ENCODE results near the gene FOXO3.
A peak's percentile ranks its signal among the peaks of the same experiment; 100 is the strongest.

The FOXO3 gene

DNA sequence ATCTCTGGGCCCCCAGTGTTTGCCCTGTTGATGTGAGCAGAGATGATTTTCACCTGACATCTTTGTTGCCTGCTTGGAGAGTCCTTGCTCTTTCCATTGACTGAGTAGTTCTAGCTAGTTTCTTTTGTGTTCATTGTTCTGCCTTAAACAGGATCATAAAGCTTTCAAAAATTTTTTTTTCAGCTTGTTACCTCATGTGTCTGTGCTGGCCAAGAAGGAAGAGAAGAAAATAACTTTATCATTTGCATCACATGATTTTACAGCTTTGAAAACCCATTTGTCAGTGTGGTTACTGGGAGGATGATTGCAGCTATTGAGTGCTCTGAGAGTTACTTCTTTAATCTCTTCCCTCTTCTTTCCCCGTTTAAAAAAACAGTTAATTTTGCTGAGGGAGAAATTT is 16.0 kb downstream of the FOXO3 start:
- DNase-seq, result peak; percentile 63

DNA sequence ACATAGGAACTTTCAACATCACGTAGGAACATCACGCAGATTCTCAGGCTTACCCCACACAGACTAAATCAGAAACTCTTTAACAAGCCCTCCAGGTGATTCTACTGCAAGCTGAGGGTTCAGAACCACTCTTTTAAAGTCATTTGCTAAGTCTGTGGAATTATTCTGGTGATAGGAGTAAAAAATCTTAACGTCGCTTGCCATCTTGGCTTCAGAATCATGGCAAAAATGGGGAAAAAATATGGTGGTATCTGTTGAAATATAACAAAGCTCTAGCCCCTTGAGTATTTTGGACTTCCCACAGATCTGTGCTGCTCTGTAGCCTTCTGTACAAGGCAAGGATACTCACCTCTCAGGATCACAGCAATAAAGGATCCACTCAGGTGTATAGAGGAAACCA is 17.4 kb downstream of the FOXO3 start:
- DNase-seq, result no peak

DNA sequence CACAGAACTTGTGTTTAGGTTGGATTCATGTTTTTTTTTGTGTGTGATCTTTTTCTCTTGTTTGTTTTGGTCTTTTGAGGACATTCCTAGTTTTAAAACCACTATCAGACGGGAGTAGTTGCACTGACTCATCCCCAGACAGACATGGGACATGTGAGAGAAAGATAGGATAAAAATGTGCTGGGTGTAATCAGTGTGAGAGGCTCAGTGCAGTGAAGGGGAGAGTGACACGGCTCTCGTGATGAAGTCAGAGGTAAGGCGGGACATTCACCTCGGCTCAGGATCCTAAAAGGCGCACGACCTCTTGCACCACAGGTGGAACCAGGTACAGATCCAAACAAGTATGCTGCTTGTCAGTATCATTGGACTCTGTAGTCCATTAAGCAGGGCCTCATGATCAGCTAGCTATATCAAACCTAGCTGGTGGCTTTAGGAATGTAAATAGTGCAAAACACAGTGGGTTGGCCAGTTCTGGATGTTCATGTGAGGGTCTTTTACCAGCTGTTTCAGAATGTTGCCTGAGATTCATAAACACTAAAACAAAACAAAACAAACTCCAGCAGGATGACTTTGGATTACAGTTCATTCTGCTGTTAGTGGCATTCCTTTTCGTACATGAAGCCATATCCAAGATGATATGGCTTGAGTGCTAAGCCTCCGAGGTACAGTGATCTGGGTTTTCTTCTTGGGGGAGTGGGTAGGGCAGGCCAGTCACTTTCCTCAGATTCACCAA is 18.0 kb downstream of the FOXO3 start:
- no peak for DNase-seq

DNA sequence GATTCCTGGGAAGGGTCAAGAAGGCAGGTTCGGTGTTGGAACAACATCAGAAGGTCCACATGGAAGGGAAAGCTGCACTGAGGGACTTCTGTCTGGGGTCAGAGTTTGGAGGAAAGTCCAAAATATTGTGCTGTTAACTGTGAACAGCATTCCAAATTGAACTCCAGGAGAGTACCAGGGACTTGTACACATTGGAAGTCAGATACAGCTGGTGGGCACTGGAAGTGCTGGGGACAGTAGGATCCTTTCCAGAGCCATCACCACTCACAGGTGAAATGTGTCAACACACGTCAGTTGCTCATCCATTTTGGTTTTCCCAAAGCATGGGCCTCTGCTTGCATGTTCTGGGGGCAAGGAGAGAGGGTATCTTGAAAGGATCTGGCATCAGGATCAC is 18.6 kb downstream of the FOXO3 start:
- no peak for DNase-seq

DNA sequence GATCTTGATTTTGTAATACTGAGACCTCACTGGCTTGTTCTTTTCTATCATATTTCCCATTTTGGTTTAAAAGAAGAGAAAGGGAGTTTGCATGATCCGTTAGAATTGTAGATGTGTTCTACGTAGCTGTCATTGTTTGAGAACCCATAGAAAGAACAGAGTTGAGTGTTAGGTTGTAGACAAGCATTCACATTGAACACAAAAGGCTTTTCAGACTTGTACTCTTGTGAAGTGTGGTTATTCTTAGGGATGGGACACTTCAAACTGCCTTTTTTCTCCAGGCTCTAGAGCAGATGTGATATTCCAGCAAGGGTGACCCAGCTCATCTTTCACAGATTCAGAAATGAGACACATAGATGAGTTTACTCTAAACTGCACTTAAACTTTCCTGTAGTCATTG is 19.9 kb downstream of the FOXO3 start:
- no peak for DNase-seq

DNA sequence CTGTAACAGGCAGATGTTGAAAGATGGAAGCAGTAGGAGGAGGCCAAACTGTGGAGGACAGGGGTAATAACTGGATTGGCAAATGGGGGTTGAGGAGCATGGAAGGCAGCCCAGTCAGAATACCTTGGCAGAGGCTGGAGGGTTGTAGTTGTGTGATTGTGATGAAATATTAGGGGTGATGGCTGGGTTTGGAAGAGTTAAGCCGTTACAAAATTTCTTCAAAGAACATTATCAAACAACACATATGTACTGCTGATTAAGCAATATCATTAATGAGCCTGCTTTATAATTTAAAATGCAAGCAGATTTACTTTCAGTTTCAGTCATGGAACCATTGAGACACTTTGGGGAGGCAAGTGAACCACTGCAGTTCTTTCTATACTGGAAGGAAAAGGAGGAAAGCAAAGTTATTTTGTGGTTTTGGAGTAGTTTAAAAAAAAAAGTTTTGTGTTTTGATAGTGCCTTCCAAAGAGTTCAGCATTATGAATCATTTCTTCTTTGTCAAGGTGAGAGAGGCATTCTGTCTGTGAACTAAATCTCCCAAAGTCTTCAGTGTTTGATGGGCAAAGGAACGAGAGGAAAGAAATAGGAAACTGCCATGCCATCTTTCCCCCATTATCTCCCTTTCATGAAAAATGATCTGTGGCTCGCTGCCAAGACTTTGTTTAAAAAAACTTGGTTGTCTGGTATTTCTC is 20.7 kb downstream of the FOXO3 start:
- peak; percentile 74 for DNase-seq

DNA sequence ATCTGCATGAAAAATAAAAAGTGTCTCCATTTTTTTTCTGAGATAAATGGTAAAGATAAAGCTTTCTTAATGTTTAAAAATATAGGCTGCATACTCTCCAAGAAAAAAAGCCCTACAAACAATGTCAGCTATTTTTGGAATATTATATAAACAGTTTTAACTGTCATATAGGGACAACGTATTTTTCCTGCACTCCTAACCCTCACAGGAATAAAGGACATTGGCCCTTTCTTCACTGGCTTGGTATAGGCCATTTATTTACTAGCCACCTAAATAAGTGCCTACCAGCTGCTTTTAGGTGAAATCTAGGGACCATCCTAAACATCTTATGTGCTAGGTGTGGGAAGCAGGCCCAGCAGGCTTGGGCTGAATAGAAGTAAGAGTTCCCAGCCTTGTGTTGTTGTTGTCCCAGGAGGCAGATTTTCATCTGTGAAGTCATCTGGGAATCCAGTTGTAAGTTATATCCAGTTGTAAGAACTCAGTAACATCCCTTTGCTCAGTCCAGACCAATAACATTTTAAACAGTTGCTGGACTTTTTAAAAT is 21.3 kb downstream of the FOXO3 start:
- DNase-seq, result no peak

DNA sequence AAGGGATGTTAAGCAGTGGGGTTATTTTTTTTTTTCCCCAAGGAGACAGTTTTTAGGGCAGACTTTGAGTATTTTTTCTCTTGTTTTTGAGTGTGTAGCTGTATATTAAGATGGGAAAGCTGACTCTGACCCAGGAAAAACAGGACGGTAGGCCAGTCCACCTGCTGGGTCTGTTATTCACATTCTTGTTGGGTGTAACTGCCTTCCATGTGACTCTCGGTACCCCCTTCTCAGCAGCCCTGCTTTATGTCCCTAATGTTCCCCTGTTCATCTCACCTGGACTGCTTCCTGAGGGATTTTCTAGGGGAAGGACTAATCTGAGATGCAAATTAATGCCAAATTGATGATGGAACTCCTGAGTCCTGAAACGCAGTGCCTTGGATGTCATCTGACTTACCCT is 21.9 kb downstream of the FOXO3 start:
- DNase-seq, result no peak

DNA sequence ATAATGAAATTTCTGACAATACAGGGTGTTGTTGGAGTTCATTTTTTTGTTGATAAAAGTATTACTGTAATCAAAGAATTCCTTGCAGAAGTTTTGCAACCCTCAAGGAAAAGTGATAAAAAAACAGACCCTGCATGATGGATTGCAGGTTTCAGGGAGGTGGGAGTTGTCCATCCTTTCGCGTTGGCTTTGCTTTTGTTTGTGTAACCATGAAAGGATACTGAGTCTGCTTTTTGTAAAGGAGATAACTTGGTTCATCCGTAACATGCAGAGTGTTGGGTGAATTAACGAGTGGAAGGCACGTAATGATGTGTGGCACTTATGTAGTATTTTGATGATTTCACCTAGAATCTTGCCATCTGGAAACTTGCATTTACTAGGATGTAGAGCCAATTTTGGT is 23.6 kb downstream of the FOXO3 start:
- no peak for DNase-seq

DNA sequence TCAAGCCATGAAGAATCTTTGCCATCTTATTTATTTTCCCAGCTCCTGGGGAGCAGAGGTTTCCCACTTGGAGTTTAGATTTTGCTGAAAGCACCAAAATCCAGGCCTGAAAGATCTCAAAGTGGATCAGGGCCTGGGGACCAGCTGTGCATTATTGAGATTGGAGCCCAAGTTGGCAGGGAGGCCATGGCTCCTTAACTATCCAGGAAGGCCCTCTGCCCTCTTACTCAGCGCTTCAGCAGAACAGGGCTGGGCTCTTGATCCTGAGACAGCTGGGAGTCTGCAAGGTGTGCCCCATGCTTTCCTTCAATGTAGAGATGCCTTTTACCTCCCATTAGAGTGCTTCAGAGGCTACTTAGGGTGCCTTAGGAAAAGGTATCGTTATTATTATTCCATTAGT is 24.6 kb downstream of the FOXO3 start:
- DNase-seq, result no peak

DNA sequence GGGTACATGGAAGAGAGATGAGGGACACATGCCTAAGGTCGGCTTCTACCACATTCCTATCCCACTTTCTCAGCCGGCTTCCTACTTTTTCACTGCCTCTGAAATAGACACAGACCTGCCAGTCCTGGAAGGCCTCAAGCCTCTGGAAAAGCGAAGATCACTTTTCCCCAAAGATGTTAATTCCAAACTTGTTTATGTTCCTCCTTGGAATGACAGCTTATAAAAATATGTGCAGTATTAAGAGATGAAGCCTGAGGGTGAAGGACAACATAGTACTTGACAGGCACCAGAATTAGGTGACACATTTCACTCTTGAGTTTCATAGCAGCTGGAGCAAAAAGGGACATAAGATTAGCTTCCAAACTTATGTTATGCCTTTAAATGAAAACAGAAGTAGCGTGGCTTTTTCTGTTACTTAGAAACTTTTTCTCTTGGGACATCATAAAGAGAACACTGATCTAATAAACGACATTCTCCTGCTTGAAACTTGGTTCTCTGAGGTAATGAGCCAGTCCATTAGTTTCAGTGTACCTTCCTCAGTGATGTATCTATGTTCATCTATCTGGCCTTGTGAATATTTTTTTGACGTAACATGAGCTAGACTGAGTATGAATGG is 25.3 kb downstream of the FOXO3 start:
- DNase-seq, result no peak

DNA sequence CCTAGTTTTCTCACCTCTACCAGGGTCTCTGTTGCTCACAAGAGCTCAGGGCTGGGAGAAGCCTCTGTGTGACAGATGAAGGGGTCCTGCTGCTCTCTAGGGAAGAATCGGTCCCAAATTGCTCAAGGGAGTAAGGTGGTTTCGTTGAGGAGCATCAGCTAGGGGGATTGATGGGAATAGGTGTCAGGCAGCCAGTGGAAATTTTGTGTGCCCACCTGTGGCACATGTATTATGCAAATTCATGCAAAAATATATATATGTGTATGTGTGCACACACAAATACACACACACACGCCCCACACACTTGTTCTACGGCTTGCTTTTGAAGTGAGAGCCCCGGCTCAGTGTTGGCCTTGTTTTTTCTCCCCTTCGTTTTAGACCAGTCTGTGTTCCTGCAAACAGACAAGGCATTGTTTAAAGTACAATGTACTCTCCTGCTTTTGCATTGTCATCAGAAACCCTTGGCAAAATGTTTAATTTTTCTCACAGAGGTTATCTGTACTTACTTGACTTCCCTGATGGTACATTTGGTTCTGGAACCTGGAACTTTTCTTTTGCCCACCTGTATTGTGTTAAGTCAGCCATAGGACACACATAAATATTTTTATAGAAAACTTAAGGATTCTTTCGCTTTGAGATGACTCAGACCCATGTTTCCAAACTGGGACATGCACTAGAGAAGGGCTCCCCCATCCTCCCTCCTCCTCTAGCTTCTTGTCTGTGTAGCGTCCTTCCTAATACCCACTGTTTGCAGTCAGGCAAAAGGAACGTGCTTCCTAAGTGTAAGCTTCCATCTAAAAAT is 26.7 kb downstream of the FOXO3 start:
- no peak for DNase-seq

DNA sequence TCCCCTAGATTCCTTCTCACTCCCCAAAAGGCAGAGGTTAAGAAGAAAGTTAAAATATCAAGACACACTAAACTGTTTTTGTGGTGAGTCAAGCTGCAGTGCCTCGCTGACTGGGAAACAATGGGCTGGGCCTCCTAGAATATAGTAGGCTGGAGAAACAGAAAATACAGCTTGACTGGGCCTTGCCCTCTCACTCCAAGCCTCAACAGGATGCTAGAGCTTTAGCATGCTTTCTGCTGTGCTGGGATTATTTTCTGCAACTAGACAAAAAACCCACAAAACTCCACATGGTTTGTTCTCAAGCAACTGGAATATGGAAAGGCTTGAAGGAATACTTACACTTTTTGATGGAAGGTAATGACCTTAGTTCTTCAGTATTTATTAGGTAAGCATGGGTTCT is 27.9 kb downstream of the FOXO3 start:
- DNase-seq, result peak; percentile 54

DNA sequence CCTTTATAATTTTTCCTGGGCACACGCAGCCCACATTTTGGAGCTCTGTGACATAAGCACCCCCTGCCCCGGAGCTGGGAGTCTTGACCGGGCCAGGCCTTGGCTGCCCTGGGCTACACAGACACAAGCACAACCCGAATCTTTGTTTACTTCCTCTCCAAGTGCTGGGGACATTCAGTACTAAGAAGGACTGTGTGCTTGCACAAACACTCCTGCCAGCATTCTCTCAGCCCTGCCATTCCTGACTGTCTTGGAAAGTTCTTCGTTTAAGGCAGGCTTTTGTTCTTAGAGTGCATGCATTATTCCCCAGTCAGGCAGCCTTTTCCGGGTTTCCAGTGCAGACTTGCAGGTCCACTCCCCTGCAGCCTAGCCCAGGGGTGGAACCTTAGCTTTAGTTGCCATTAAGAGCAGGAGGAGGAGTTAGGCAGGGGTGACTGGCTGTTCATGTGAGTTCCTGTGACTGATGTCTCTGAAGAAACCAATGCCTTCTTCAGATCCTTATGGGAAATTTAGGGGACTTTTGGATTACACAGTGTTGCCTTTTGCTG is 28.6 kb downstream of the FOXO3 start:
- peak; percentile 94 for DNase-seq

DNA sequence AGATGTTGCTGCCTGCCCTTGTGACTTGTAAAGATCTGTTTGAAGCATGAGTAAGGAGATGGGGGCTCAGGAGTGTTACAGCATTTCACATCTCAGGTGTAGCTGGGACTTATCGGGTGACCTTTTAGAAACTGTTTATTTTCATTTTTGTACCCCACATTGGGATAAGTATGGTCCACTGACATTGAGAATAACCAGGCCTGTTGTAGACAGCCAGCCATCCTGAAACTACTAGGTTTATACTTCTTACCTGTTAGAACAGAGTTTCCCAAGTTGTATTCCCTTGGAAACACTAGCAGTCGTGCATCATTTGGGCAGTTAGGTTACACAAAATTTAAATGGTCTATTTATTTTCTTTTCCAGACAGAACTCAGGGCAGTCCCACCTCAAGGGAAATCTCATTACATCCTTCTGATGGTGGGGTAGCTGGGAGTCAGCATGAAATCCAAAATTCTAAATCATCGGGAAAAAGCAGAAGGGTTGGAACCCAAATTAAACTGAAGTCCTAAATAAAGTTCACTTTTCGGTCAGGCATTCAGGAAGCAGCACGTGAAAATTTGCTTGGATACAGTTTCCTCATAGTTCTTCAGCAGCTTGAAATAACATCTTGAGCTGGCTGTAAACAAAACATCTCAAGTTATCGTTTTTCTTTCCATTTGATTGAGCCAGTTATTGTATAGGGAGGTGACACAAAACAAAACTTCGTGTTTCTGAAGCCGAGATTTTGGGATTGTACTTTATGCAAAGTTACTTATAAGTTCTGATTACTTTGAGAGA is 30.5 kb downstream of the FOXO3 start:
- peak; percentile 41 for DNase-seq

DNA sequence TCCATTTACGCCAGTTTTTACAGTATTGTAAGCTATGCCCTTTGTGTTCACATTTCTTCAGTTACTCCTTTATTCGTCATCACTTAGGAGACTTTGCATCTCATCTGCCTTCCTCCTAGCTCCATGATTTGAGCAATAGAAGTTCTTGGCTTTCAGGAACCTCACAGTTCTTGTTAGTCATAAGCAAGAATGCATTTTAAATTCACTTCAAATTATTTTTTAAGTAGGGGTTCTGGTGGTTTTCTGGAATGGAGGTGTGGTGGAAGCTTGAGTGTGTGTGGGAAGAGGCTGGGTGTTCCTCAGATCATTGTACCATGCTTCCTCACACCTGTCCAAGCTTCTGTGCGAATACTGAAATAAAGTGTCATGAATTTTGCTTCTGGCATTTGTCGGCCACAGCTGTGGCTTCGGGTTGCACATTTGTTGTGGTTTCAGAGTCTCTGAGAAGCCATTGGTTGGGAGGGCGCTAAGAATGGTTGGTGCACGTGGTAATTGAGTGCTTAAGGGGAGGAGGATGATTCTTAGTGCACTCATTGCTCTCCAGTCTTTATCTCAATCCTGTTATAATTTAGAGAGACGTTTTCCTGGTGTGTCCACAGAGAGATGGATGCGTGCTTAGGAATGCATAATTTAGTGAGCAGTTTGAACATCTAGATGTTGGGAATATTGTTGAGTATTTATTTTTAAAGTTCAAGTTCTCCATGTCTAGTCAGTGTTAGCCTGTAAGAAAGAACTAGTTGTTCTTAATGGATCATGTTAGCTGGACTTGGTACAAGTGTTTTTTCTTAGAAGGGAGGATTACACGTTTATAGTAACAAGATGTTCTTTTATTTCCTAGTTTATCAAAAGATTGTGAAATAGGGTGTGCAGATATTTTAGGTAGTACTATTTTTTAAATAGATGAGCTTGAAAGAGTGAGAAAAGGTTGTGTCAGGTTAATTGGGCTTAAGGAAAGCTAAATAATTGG is 31.9 kb downstream of the FOXO3 start:
- peak; percentile 70 for DNase-seq

DNA sequence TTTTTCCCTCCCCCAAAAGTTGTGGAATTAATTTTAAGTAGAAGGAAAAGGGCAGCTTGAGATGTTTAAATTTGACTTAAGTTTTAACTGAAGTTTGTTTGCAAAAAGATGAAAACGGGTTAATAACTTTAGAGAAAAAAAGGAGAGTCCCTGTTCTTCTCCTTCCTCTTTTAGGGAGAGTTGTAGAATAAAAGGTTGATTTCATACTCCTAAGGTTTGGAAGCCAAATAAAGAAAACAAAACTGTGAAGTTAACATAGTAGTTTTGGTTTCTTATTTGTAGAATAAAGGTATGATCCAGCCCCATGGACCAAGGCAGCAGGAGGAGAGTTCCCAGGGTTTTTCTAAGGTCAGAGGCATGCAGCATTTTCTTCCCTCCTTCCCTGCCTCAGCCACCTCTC is 33.4 kb downstream of the FOXO3 start:
- DNase-seq, result peak; percentile 54

DNA sequence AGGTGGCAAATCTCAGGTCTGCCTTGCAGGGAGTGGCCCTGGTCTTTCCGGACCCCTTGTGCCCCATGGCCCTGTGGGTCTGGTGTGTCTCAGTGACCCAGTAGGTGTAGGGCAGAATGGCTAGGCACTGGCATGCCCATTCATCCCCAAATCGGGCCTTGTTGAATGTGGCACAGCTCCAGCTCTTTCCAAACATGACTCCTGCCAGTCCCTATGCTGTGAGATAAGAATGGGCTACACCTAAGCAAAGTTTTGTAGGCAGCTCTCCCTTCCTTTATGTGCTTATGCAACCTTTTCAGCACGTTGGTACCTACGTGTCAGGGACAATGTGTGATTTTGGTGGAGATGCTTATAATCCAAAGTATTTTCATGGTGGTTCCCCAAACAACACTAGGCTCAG is 33.9 kb downstream of the FOXO3 start:
- DNase-seq, result no peak

DNA sequence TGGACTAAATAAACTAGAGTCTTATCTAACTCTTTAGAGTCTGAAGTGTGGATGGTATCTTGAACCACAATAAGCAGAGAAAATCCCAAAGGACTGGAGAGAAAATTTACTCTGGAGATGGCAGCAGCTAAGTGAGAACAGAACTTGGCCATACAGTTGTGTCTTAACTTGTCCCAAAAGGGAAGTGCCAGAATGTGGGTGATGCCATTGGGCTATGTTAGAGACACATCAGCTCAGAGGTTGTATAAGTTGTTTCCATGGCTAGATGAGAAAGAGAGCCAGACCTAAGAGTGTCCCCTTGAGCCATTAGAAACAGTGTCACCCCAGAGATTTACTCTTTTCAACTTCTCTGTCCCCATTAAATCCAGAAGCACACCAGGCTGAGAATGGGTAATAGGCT is 36.2 kb downstream of the FOXO3 start:
- peak; percentile 78 for DNase-seq

DNA sequence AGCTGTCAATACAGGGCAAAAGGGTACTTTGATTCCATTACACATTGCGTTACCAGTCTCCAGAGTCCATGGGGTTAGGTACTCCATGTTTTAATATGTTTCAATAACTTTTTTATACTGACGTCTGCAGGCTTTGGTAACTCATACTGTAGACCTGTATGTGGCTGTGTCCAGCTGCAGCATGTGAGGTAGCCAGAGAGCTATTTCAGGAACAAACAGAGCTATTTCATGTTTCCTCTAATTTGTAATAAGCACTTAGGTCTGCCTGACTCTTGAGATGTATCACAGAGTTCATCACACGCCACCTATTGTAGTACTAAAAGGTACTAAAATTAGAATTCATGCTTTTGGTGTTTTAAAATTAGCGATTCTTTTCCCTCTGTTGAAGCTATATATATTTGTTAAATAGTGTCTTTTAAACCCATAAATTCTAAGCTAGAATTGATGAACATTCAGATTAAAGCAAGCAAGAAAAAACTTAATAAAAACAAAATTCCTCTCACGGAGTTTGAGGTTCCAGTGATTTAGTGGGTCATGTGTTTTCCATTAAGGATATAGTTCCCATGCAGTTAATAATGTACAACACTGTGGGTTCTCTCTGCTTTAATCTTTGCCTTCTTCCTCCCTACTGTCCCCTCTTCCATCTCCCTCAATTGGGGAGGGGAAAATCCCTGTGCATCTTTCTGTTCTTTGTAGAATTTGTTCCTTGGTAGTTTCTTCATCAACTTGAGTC is 37.0 kb downstream of the FOXO3 start:
- DNase-seq, result no peak
